GM10266 (cell line): ENCODE data around the gene SGMS1.

Source experiments
- DNase-seq: peaks from one replicate; pipeline ENCODE4 v3.0.0; 2012; ENCODE audit errors: extremely low spot score
- CTCF ChIP-seq: IDR thresholded peaks from 2 replicates; pipeline ENCODE4 v1.5.1; 2012; ENCODE audit warnings: mild to moderate bottlenecking, low read depth; ENCODE audit not compliant: control insufficient read depth, insufficient read depth; ENCODE audit errors: missing control alignments

Gene SGMS1

GRCh38 chr10:50291261-50291850 is 332.4 kb downstream of the SGMS1 start:
- TF ChIP-seq CTCF: peak; percentile 55
- peak; percentile 16 for DNase-seq

DNA sequence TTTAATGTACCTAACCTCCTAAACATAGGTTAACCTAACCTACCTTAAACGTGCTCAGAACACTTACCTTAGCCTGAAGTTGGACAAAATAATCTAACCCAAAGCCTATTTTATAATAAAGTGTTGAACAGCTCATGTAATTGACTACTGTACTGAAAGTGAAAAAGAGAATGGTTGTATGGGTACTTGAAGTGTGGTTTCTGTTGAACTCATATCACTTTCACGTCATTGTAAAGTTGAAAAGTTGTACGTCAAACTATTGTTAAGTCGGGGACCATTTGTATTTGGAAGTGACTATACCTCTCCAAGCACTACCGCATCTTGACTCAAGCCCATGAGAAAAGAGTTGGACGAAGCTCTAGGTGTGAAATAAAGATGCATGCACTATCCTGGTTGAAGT is 334.6 kb downstream of the SGMS1 start:
- no peak for DNase-seq
- no peak for TF ChIP-seq CTCF

DNA sequence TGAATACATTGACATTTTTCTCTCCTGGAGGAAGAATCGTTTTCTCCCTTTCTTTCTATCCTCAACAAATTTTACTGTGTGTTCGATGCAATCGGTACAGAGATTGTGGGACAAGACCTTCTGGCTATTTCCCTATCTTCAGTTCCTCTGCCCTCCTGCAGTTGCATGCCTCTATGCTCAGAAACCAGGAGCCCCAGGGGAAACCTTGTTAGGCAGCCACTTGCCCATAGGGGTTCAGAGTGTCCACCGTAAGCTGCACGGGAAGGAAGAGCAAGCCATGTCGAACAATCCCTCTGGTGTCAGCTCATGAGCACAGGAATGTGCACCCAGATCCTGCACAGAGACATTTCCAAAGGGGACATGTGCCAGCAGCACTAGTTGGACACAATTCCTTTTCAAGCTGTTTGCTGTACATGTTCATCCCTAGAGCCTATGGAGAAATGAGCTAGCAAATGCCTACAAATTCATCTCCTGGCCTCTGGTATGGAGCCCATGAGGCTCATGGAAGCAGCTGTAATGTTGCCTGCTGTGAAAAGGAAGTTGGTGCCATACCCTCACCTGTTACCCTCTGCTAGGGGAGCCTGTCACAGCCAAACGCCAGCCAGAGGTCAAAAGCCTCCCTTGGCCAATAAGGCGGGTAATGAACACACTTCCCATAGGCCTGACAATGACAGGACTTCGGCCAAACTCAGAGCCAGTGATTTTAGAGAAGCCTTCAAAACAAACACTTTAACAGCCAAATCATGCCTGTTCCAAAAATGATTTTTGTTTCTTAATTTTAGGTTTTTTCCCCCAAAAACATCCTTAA is 336.6 kb downstream of the SGMS1 start:
- no peak for TF ChIP-seq CTCF
- no peak for DNase-seq

DNA sequence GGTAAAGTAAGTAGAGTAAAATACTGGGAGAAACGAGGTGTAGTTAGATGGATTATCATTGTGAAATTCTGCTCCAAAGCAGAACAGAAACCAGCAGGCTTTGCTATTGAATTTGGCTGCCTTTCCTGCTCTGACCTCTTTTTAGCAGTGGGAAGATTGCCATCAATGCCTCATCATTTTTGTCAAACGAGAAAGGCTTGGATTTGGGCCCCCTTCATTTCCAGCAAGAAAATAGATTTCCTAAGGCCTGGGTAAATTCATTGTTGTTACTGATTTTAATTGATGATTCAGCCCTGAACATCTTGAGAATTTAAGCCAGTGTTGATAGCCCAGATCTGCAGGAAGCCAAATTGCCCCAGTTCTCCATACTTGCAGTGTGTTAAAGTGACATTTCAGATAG is 337.2 kb downstream of the SGMS1 start:
- no peak for DNase-seq
- no peak for TF ChIP-seq CTCF

DNA sequence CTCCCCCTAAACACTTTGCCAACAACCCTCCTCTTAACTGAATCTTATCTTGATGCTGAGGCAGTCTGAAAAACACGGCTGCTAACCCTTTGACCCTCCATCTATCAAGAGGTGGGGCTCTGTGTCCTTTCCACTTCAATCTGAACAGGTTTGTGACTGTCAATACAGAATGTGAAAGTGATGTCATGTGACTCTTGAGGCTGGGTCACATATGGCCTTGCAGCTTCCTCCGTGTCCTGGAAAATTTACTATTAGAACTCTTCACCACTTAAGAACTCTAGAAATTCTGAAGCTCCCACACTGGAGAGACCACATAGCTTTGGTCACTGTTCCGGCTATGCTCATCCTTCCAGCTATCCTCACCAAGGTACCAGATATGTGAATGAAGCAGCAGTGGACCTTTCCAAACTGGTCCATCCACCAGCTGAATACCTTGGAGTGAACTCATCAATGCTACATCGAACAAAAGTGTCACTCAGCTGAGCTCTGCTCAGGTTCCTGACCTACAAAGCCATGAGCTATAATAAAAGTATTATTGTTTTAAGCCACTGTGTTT is 341.7 kb downstream of the SGMS1 start:
- no peak for TF ChIP-seq CTCF
- DNase-seq: no peak

- TF ChIP-seq CTCF: no peak
- no peak for DNase-seq
Measured at GRCh38 chr10:50281210-50281966, 342.4 kb downstream of the SGMS1 start.
